Stimulated activated CD8-positive, alpha-beta memory T cell treated with anti-CD3 and anti-CD28 coated beads, Interleukin-7, amount 100 ng/mL, for 48 hours (primary cell): ENCODE measurements around the gene PCDHAC2.

Source experiments
- DNase-seq, 2 donors: peaks; one replicate each; pipeline ENCODE4 v3.0.0-alpha.2; 2020; ENCODE audit warnings: low read depth in 1 of 2; ENCODE audit errors: extremely low read depth in 1 of 2

PCDHAC2 gene

GRCh38 chr5:140988100-140988499 is 21.8 kb downstream of the PCDHAC2 start:
- no peak for DNase-seq

- no peak for DNase-seq
These were observed 22.3 kb downstream of the PCDHAC2 start for GRCh38 chr5:140988608-140989007.

- DNase-seq = no peak
These were observed 23.2 kb downstream of the PCDHAC2 start for GRCh38 chr5:140989254-140990020.

- DNase-seq = no peak
These were observed 26.6 kb downstream of the PCDHAC2 start for GRCh38 chr5:140992828-140993227.

DNA sequence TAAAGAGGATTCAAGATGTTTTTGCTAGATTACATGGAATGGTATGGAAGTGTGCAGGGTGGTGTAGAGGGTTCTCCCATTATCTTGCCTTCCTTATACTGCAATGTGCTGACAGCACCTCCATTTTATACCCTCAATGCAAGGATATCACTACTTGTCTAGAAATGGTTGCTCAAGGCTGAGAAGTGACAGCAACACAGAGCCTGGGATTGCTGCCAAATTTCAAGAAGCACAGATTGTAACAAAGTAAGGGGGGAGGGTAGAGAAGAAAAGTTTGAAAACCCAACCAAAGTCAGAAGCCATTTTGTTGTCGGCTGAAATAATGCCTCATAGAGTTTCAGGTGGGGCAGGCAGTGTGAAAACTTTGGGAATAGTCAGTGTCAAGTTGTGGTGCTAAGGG is 29.8 kb downstream of the PCDHAC2 start:
- no peak for DNase-seq

- no peak for DNase-seq
These were observed 32.7 kb downstream of the PCDHAC2 start for GRCh38 chr5:140998921-140999410.

- DNase-seq = no peak
These were observed 35.2 kb downstream of the PCDHAC2 start for GRCh38 chr5:141001446-141001843.

GRCh38 chr5:141001844-141002604 is 35.7 kb downstream of the PCDHAC2 start:
- no peak for DNase-seq

GRCh38 chr5:141002605-141002965 is 36.3 kb downstream of the PCDHAC2 start:
- DNase-seq = no peak

DNA sequence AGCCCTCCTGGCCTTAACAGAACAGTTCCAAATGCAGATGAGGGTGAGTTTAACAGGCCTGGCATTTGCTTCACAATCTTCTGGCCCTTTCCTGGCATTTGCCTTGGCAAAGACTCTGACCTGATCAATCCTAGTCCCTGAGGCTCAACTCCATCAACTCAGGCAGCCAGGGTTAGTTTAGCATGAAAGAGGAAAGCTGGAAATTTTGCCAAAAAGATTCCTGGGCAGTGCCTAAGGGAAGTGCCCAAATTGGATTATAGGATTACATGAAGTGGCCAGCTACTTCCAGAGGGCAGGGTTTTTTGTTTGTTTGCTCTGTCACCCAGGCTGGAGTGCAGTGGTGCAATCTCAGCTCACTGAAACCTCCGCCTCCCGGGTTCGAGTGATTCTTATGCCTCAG is 36.8 kb downstream of the PCDHAC2 start:
- DNase-seq = no peak

DNA sequence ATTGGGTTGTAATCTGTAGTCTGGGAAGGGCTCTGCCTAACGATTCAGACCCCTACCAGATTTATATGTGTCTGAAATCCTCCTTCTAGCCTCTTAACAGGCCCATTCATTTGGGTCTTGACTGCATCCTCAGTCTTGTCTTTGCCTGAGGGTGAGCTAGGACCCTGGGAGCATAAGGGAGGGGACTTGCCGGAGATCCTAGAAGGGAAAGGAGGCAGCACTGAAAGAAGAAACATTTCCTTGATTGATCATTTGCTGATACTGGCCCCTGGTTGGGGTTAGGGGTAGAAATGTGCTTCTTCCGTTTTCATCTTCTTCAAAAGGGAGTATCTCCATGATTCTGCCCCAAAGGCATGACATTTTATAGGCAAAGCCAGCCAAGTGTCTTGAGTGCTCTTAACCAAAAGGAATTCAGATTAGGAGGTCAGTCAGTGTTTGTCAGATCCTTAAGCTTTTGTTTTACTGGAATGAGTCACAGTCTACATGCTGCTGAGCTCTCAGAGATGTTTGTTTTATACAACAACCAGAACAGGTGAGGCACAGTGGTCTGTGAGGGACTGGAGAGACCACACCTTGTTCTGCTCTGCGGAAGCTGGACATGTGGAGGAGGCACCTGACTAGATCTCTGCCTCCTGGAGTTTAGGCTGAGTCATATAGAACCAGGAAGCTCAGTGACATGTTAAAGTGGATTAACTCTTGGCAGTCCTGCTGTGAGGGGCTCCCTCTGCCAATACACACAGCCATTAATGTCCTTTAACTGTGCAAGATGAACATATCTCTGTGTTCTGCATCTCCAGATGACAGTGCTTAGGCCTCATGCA is 37.7 kb downstream of the PCDHAC2 start:
- DNase-seq = no peak

DNA sequence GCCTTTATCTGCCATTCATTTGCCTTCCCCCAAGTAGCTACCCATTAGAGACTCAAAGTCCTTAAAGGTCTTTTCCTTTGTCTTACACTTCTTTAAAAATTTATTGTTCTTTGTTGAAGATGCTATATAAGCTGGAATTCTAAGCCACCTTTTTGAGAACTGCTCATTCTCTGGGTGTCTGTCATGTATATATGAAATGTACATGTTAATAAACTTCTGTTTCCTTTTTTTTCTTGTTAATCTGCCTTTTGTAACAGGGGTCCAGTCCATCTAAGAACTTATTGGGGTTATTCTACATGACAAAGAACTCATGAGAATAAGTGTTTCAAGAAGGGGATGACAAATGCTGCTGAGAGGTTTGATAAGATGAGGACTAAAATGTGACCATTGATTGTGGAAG is 41.5 kb downstream of the PCDHAC2 start:
- no peak for DNase-seq

- DNase-seq = no peak
These were observed 43.9 kb downstream of the PCDHAC2 start for GRCh38 chr5:141010047-141010793.

DNA sequence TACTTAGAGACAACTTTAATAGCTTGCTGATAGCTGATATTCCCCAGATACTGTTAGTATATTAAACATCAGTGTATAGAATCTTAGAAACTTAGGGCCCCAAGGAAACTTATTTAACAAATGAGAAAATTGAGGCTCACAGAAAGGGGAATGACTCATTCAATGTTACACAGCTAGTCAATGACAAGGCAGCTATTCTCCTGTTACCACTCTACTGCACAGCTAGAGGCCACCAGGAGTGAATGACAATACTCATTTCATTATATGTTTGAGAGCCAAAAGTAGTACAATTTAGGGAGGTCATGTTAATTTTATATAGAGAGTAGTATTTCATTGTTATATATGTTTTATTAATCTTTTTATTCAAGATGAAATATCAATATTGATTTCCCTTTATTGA is 51.7 kb downstream of the PCDHAC2 start:
- no peak for DNase-seq
